GM12801 (cell line): Measurements from ENCODE around the gene ISCU.

ENCODE experiments used
- TF ChIP-seq, protein P1 (sequence below): IDR thresholded peaks from one replicate; pipeline ENCODE4 v1.5.1; 2011; ENCODE audit warnings: control low read depth; ENCODE audit not compliant: insufficient read length; ENCODE audit errors: extremely low read depth

Gene ISCU

DNA sequence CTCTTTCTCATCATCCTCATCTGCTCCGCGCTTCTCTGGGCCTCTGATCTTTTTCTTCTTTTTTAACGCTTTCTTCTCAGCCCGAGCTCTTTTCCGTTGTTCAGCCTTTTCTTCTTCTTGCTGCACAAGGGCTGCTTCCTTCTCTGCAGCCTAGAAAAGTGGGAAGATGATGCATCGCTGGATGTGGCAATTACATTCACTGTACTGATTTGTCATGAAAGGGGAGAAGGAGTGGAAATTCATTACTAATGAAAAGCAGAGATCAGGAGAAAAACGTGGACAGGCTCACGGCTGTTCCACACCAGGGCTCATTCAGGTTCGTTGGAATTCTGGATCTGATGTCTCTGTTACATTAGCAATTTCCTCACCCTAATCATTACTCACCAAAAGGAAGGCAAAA is 32.2 kb upstream of the ISCU start:
- TF ChIP-seq, protein P1, sequence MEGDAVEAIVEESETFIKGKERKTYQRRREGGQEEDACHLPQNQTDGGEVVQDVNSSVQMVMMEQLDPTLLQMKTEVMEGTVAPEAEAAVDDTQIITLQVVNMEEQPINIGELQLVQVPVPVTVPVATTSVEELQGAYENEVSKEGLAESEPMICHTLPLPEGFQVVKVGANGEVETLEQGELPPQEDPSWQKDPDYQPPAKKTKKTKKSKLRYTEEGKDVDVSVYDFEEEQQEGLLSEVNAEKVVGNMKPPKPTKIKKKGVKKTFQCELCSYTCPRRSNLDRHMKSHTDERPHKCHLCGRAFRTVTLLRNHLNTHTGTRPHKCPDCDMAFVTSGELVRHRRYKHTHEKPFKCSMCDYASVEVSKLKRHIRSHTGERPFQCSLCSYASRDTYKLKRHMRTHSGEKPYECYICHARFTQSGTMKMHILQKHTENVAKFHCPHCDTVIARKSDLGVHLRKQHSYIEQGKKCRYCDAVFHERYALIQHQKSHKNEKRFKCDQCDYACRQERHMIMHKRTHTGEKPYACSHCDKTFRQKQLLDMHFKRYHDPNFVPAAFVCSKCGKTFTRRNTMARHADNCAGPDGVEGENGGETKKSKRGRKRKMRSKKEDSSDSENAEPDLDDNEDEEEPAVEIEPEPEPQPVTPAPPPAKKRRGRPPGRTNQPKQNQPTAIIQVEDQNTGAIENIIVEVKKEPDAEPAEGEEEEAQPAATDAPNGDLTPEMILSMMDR = no peak

DNA sequence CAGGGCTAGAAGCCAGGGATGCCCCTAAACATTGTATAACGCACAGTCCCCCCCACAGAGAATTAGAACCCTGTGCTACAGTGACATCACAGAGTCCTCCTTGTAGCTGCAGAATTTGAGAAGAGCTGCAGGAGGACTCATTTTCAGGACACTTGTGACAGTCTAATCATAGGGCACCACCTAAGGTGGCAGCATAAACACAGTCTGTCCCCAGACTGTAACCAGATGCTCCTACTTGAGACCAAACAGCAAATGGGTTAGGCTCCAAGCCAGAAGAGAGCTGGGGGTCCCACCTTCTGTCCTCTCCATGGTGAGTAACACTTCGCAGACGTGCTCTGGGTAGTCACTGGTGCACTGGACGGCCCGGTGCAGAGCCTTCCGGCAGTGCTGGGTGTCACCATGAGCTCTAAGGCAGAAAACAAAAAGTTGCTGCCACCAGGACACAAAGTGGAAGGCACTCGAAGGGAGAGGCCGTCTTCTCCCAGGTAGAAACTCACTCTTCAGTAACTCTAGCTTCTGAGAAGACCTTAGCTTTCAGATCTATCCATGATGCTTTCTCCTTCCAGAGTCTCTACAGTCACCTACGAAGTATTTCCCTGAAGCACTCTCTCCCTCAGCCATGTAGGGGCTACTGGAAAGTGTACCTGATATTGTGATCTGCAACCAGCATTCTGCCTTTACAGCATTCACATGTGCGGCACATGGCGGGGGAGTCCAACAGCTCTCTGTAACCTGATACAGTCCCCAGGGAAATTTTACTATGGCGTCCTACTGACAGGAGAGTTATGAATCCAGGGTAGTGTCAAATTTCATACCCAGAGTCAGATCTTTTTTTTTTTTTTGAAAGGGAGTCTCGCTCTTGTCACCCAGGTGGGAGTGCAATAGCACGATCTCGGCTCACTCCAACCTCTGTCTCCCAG is 30.2 kb upstream of the ISCU start:
- TF ChIP-seq, protein P1 = no peak

DNA sequence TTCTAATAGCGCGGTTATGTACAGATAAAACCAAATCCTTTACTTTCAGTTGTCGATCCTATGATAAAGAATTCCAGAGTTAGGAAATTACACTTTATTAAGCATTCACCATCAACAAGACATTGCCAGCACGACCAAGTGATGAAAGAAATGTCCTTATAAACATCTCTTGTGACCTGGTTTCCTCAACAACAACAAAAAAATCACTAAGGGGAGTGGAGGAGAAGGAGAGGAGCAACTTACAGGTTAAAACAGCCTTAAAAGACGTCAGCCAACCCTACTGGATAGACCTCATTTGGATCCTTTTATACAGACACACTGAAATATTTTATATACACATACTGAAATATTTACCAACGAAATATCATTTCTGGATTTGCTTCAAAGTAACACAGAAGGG is 24.2 kb upstream of the ISCU start:
- TF ChIP-seq, protein P1 = no peak

DNA sequence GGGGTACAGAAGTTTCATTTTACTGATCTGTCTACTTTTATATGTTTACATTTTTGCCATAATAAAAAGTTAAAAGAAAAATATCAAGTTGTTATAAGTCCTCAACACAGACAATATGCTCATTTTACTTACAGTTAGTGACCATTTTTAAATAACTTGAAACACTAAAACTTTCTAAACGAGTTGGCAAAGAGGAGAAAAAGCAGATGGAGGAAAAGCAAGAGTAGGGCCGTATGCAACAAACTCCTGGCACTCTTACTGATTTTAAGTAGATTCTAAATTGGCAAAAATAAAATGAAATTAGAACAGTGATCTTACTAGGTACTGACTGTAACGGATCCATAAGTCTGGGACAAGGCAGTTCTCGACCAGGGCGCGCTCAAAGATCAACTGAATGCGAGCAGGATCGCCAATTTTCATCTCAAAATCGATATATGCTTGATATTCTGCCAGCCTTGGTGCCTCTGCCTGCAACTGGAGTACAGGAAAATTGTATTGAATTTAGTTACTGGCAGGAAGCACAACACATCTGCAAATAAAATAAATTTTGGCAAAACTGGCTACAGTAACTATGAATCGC is 23.7 kb upstream of the ISCU start:
- TF ChIP-seq, protein P1 = no peak

DNA sequence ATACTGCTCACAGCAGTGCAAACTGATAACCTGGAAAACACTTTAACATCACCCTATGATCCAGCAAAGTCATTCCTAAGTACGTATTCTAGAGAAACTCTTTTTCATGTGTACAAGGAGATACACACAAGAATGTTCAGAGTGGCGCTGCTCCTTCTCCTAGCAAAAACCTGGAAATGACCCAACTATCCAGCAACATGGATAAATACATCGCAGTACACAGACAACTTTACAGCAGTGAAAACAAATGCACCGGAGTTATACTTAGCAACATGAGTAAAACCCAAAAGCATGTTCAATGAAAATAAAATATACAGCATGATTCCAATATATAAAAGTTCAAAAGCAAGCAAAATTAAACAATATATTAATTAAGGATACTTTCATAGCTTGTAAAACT is 20.1 kb upstream of the ISCU start:
- TF ChIP-seq, protein P1 = no peak

DNA sequence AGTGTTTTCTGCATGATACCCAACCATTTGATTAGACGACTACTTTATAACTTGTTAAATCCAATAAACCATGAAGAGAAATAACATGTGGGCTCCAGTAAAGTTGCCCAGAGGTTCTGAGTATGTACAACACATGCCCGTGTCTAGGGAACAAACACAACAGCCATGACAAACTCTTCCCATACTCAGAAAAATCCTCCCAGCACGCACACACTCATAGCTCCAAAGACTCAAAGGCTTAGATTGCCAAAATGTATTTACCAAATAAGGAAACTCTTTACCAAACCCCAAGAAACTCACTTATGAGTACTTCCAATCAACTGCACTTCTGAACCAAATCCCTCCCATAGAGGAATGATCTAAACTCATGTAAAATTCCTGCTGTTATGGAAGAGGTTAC is 18.7 kb upstream of the ISCU start:
- TF ChIP-seq, protein P1 = no peak

DNA sequence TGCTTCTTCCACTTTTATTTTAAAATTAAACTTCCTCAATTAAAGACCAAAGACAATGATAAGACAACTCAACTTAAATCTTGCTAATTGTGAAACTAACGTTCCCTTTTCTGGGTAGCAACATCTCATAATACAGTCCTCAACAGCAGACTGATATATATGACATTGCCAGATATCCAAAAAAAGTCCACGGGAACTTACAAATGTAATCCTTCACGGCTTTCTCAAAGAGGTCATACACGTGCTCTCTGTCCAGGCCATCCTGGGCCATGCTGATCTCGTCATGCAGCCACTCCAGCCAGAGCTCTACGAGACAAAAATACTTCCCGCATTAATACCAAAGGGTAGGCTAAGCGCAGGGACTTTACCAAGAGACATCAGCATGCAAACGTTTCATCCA is 14.7 kb upstream of the ISCU start:
- TF ChIP-seq, protein P1 = no peak
